Measurements from ENCODE around the gene PLD1.

The PLD1 gene

DNA sequence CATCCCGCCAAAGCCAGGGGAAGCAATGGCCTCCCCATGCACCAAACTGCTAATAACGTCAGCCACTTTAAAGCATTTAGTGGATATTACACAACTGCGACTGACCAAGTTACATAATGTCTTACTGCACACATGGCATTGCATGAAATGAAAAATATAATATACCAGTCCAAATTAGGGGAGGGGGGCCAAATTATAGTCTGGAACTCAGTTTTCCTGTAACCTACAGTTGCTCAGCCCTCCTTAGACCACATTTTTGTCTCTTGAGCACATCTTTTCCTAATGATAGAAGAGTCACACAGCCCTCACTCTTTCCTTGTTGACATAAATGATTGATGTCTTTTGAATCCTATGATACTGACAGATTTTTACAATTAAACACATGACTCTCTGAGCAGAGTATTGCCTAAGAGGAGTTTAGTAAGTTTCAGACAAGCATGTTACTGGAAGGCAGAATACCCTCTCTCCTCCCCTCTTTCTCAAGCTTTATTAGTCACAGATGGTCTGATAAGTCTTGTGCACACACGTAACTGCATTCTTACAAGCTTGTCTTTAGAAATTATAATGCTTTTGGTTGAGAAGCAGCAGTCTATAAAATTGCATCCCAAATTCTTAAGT, 1.1 kb upstream of the PLD1 start (continued):
- no peak for TF ChIP-seq ZFP37 (tag by site-specific recombination; IDR thresholded peaks at IDR 0.05)
- peak; percentile 58 for TF ChIP-seq WT1 (tag by site-specific recombination; IDR thresholded peaks at IDR 0.05)
- TF ChIP-seq ZNF138 (tag by site-specific recombination; IDR thresholded peaks at IDR 0.05; ENCODE audit: borderline replicate concordance): no peak
- no peak for TF ChIP-seq ZNF155 (tag by site-specific recombination; IDR thresholded peaks at IDR 0.05)
- TF ChIP-seq, protein P1, sequence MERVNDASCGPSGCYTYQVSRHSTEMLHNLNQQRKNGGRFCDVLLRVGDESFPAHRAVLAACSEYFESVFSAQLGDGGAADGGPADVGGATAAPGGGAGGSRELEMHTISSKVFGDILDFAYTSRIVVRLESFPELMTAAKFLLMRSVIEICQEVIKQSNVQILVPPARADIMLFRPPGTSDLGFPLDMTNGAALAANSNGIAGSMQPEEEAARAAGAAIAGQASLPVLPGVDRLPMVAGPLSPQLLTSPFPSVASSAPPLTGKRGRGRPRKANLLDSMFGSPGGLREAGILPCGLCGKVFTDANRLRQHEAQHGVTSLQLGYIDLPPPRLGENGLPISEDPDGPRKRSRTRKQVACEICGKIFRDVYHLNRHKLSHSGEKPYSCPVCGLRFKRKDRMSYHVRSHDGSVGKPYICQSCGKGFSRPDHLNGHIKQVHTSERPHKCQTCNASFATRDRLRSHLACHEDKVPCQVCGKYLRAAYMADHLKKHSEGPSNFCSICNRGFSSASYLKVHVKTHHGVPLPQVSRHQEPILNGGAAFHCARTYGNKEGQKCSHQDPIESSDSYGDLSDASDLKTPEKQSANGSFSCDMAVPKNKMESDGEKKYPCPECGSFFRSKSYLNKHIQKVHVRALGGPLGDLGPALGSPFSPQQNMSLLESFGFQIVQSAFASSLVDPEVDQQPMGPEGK (tag by site-specific recombination; IDR thresholded peaks at IDR 0.05): 0 out of 2 replicates have a peak, but pooled peaks have one; percentile 48
- TF ChIP-seq, protein P2, sequence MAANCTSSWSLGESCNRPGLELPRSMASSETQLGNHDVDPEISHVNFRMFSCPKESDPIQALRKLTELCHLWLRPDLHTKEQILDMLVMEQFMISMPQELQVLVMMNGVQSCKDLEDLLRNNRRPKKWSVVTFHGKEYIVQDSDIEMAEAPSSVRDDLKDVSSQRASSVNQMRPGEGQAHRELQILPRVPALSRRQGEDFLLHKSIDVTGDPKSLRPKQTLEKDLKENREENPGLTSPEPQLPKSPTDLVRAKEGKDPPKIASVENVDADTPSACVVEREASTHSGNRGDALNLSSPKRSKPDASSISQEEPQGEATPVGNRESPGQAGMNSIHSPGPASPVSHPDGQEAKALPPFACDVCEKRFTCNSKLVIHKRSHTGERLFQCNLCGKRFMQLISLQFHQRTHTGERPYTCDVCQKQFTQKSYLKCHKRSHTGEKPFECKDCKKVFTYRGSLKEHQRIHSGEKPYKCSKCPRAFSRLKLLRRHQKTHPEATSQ (tag by site-specific recombination; IDR thresholded peaks at IDR 0.05): no peak
- TF ChIP-seq ZNF596 (tag by site-specific recombination; IDR thresholded peaks at IDR 0.05): no peak
- 0 out of 2 replicates have a peak, but pooled peaks have one; percentile 20 for TF ChIP-seq KLF8 (tag by site-specific recombination; IDR thresholded peaks at IDR 0.05)
- TF ChIP-seq ZNF658 (tag by site-specific recombination; IDR thresholded peaks at IDR 0.05): no peak
- TF ChIP-seq, protein P3, sequence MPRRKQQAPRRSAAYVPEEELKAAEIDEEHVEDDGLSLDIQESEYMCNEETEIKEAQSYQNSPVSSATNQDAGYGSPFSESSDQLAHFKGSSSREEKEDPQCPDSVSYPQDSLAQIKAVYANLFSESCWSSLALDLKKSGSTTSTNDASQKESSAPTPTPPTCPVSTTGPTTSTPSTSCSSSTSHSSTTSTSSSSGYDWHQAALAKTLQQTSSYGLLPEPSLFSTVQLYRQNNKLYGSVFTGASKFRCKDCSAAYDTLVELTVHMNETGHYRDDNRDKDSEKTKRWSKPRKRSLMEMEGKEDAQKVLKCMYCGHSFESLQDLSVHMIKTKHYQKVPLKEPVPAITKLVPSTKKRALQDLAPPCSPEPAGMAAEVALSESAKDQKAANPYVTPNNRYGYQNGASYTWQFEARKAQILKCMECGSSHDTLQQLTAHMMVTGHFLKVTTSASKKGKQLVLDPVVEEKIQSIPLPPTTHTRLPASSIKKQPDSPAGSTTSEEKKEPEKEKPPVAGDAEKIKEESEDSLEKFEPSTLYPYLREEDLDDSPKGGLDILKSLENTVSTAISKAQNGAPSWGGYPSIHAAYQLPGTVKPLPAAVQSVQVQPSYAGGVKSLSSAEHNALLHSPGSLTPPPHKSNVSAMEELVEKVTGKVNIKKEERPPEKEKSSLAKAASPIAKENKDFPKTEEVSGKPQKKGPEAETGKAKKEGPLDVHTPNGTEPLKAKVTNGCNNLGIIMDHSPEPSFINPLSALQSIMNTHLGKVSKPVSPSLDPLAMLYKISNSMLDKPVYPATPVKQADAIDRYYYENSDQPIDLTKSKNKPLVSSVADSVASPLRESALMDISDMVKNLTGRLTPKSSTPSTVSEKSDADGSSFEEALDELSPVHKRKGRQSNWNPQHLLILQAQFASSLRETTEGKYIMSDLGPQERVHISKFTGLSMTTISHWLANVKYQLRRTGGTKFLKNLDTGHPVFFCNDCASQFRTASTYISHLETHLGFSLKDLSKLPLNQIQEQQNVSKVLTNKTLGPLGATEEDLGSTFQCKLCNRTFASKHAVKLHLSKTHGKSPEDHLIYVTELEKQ (tag by site-specific recombination; IDR thresholded peaks at IDR 0.05; ENCODE audit: borderline replicate concordance): peak; percentile 77; the same call in 1 of the 2 replicates
- no peak for TF ChIP-seq ZNF621 (tag by site-specific recombination; IDR thresholded peaks at IDR 0.05)
- no peak for TF ChIP-seq ZBTB20 (tag by site-specific recombination; IDR thresholded peaks at IDR 0.05)
- TF ChIP-seq, protein P4, sequence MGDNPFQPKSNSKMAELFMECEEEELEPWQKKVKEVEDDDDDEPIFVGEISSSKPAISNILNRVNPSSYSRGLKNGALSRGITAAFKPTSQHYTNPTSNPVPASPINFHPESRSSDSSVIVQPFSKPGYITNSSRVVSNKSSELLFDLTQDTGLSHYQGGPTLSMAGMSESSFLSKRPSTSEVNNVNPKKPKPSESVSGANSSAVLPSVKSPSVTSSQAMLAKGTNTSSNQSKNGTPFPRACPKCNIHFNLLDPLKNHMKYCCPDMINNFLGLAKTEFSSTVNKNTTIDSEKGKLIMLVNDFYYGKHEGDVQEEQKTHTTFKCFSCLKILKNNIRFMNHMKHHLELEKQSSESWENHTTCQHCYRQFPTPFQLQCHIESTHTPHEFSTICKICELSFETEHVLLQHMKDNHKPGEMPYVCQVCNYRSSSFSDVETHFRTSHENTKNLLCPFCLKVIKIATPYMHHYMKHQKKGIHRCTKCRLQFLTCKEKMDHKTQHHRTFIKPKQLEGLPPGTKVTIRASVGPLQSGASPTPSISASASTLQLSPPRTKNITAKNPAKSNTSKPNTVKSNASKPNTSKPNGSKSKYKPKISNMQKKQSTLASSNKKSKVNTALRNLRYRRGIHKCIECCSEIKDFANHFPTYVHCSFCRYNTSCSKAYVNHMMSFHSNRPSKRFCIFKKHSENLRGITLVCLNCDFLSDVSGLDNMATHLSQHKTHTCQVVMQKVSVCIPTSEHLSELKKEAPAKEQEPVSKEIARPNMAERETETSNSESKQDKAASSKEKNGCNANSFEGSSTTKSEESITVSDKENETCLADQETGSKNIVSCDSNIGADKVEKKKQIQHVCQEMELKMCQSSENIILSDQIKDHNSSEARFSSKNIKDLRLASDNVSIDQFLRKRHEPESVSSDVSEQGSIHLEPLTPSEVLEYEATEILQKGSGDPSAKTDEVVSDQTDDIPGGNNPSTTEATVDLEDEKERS (tag by site-specific recombination; IDR thresholded peaks at IDR 0.05): no peak
- TF ChIP-seq ZNF324 (tag by site-specific recombination; IDR thresholded peaks at IDR 0.05): no peak; the same call in 1 of the 2 replicates
- TF ChIP-seq, protein P5, sequence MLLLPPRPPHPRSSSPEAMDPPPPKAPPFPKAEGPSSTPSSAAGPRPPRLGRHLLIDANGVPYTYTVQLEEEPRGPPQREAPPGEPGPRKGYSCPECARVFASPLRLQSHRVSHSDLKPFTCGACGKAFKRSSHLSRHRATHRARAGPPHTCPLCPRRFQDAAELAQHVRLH (tag by site-specific recombination; IDR thresholded peaks at IDR 0.05): no peak
- TF ChIP-seq, protein P6, sequence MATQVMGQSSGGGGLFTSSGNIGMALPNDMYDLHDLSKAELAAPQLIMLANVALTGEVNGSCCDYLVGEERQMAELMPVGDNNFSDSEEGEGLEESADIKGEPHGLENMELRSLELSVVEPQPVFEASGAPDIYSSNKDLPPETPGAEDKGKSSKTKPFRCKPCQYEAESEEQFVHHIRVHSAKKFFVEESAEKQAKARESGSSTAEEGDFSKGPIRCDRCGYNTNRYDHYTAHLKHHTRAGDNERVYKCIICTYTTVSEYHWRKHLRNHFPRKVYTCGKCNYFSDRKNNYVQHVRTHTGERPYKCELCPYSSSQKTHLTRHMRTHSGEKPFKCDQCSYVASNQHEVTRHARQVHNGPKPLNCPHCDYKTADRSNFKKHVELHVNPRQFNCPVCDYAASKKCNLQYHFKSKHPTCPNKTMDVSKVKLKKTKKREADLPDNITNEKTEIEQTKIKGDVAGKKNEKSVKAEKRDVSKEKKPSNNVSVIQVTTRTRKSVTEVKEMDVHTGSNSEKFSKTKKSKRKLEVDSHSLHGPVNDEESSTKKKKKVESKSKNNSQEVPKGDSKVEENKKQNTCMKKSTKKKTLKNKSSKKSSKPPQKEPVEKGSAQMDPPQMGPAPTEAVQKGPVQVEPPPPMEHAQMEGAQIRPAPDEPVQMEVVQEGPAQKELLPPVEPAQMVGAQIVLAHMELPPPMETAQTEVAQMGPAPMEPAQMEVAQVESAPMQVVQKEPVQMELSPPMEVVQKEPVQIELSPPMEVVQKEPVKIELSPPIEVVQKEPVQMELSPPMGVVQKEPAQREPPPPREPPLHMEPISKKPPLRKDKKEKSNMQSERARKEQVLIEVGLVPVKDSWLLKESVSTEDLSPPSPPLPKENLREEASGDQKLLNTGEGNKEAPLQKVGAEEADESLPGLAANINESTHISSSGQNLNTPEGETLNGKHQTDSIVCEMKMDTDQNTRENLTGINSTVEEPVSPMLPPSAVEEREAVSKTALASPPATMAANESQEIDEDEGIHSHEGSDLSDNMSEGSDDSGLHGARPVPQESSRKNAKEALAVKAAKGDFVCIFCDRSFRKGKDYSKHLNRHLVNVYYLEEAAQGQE (tag by site-specific recombination; IDR thresholded peaks at IDR 0.05): no peak
- 0 out of 2 replicates have a peak, but pooled peaks have one; percentile 44 for TF ChIP-seq YY1 (tag by site-specific recombination; IDR thresholded peaks at IDR 0.05)
- TF ChIP-seq YY2 (tag by site-specific recombination; IDR thresholded peaks at IDR 0.05): no peak
- TF ChIP-seq OVOL3 (tag by site-specific recombination; IDR thresholded peaks at IDR 0.05): no peak
- no peak for TF ChIP-seq ZNF132 (tag by site-specific recombination; IDR thresholded peaks at IDR 0.05; ENCODE audit: borderline replicate concordance)
- TF ChIP-seq, protein P7, sequence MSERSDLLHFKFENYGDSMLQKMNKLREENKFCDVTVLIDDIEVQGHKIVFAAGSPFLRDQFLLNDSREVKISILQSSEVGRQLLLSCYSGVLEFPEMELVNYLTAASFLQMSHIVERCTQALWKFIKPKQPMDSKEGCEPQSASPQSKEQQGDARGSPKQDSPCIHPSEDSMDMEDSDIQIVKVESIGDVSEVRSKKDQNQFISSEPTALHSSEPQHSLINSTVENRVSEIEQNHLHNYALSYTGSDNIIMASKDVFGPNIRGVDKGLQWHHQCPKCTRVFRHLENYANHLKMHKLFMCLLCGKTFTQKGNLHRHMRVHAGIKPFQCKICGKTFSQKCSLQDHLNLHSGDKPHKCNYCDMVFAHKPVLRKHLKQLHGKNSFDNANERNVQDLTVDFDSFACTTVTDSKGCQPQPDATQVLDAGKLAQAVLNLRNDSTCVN (tag by site-specific recombination; optimal IDR thresholded peaks at IDR 0.05): no peak
- peak; percentile 66 for TF ChIP-seq ZFP69B (tag by site-specific recombination; IDR thresholded peaks at IDR 0.05)
- TF ChIP-seq, protein P8, sequence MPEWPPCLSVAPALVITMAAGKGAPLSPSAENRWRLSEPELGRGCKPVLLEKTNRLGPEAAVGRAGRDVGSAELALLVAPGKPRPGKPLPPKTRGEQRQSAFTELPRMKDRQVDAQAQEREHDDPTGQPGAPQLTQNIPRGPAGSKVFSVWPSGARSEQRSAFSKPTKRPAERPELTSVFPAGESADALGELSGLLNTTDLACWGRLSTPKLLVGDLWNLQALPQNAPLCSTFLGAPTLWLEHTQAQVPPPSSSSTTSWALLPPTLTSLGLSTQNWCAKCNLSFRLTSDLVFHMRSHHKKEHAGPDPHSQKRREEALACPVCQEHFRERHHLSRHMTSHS (tag by site-specific recombination; IDR thresholded peaks at IDR 0.05): no peak

Data from HEK293 (cell line).